CD14-positive monocyte (primary cell): ENCODE results near the gene HOXD12. TPM values are rescaled to one million over a fixed set of nuclear protein-coding genes. Genes with fewer than 3 reads are reported as not detected.

Source experiments
- polyA plus RNA-seq, 3 donors: library from polyadenylated mRNA; depleted of rRNA in 1 of 3; unstranded in 2 of 3; stranded (reverse) in 1 of 3; fragments of 300-500 nt in 2 of 3; fragments of >200 nt in 1 of 3; fragmentation: Illumina TruSeq in 2 of 3; gene quantifications; 1 replicate in 2 of 3; 2 replicates in 1 of 3; pipeline ENCODE4 v1.2.3, GENCODE V29; 2012 to 2021
- small RNA-seq: library from RNA; depleted of rRNA; stranded (forward); fragments of <200 nt; gene quantifications from one replicate; pipeline ENCODE3, GENCODE V24; 2012; ENCODE audit warnings: low read depth; ENCODE audit not compliant: insufficient read length

The HOXD12 gene
- polyA plus RNA-seq, 3 donors = not detected

Small RNA genes lying within 50 kb of the gene (small RNA-seq; reads per million reads assigned to genes)
- gene MIR10B = not detected

Other genes starting within 250 kb of the HOXD12 start
- gene LNPK, start 97.5 kb upstream of the HOXD12 start, polyA plus RNA-seq = 10 to 100 TPM in 2 of 3 donors, 1 to 10 TPM in 1; 8.1 to 15.3 (median 11.7) TPM
- not detected for gene EVX2, start 15.8 kb upstream of the HOXD12 start, polyA plus RNA-seq
- not detected for gene HOXD13, start 7.1 kb upstream of the HOXD12 start, polyA plus RNA-seq
- not detected for gene HOXD11, start 7.5 kb downstream of the HOXD12 start, polyA plus RNA-seq
- gene HOXD10, start 17.0 kb downstream of the HOXD12 start, polyA plus RNA-seq = not detected
- not detected for gene HOXD9, start 22.9 kb downstream of the HOXD12 start, polyA plus RNA-seq
- gene HOXD8, start 29.9 kb downstream of the HOXD12 start, polyA plus RNA-seq = not detected
- gene HOXD4, start 51.8 kb downstream of the HOXD12 start, polyA plus RNA-seq = not detected
- gene HOXD3, start 57.5 kb downstream of the HOXD12 start, polyA plus RNA-seq = not detected
- gene HOXD1, start 88.9 kb downstream of the HOXD12 start, polyA plus RNA-seq = not detected
- gene MTX2, start 169.6 kb downstream of the HOXD12 start, polyA plus RNA-seq = 1 to 10 TPM; 7.6 to 9.8 (median 7.6) TPM